Activated CD8-positive, alpha-beta T cell treated with anti-CD3 and anti-CD28 coated beads, Interleukin-2, amount 10 ng/mL, durations not matched to agents 7 days and 5 days (primary cell): ENCODE results near the gene SELENOM. TPM values are rescaled to one million over a fixed set of nuclear protein-coding genes. Genes with fewer than 3 reads are reported as not detected.
"Not testable (repeated sequence)": the region's sequence is repeated elsewhere in the genome, so short reads cannot be mapped to it uniquely, and the experiment has no call there.

Experiments used
- ATAC-seq: fragments of 150-1000 bp; cut with Tn5 transposase; one replicate; pipeline ENCODE4 v1.10.0; 2021; ENCODE audit warnings: moderate library complexity
- CTCF ChIA-PET: fragments of 350-600 bp; sonication (Branson Sonifier 250); formaldehyde crosslinking; loops from one replicate; lab custom pipeline; 2021; ENCODE audit warnings: antibody characterized with exemption; lab: Charles Lee
- POLR2A ChIA-PET: fragments of 350-600 bp; sonication (Branson Sonifier 250); formaldehyde crosslinking; loops from one replicate; lab custom pipeline; 2021; ENCODE audit warnings: antibody characterized with exemption; lab: Charles Lee
- DNase-seq: peaks from one replicate; pipeline ENCODE4 v3.0.0-alpha.2; 2020
- H3K27ac Mint-ChIP-seq: one replicate; pipeline ENCODE4 v1.8.0; 2021; ENCODE audit warnings: mild to moderate bottlenecking, mixed read lengths
- H3K27me3 Mint-ChIP-seq: one replicate; pipeline ENCODE4 v1.8.0; 2021; ENCODE audit warnings: low read depth, mixed read lengths
- H3K36me3 Mint-ChIP-seq: one replicate; pipeline ENCODE4 v1.8.0; 2021; ENCODE audit warnings: low read depth, mixed read lengths
- H3K4me1 Mint-ChIP-seq: one replicate; pipeline ENCODE4 v1.8.0; 2021; ENCODE audit warnings: low read depth, mixed read lengths
- H3K4me3 Mint-ChIP-seq: one replicate; pipeline ENCODE4 v1.8.0; 2021; ENCODE audit warnings: mild to moderate bottlenecking, mixed read lengths
- H3K9me3 Mint-ChIP-seq: one replicate; pipeline ENCODE4 v1.8.0; 2022; ENCODE audit warnings: mixed read lengths; ENCODE audit not compliant: insufficient read depth
- total RNA-seq, 2 experiments: library from RNA; stranded (reverse); gene quantifications; one replicate each; pipeline ENCODE4 v1.2.3, GENCODE V29; 2021

The SELENOM gene
- total RNA-seq, 2 experiments from 2014 or later = 0.76 to 0.87 TPM

- no peaks in the 10 kb centered on the region for H3K9me3 Mint-ChIP-seq
- ChIA-PET POLR2A (interaction anchor here (1.3 to 2.3 kb wide), 2 partner anchors 112 to 157 kb away, joined by 3 to 13 read pairs; partner anchors contain the start of genes MORC2 and TUG1), CTCF (interaction anchor here (0.9 to 5.5 kb wide), 8 partner anchors 27 to 141 kb away, joined by 3 to 30 read pairs (median 3); partner anchors contain the start of genes LIMK2, MORC2 and TUG1)
- H3K27me3 Mint-ChIP-seq = no peaks in the 10 kb centered on the region
- peaks cover 37% of the 10 kb centered on the region for H3K4me1 Mint-ChIP-seq
- H3K27ac Mint-ChIP-seq = peak within 1 kb of the TSS; percentile 86
- peak within 1 kb of the TSS; percentile 88 for H3K4me3 Mint-ChIP-seq
- DNase-seq (peak; percentile 93), ATAC-seq (peak; percentile 77)
- H3K36me3 Mint-ChIP-seq = peaks cover 7% of the 10 kb centered on the region
These were observed 26.3 kb downstream of the SELENOM start, which contains the start of gene SMTN for GRCh38 chr22:31080848-31081649. Gene SMTN, plus strand, starts transcription at chr22:31081318. Its CDS starts 1,941 bp downstream, at chr22:31083259.

DNA sequence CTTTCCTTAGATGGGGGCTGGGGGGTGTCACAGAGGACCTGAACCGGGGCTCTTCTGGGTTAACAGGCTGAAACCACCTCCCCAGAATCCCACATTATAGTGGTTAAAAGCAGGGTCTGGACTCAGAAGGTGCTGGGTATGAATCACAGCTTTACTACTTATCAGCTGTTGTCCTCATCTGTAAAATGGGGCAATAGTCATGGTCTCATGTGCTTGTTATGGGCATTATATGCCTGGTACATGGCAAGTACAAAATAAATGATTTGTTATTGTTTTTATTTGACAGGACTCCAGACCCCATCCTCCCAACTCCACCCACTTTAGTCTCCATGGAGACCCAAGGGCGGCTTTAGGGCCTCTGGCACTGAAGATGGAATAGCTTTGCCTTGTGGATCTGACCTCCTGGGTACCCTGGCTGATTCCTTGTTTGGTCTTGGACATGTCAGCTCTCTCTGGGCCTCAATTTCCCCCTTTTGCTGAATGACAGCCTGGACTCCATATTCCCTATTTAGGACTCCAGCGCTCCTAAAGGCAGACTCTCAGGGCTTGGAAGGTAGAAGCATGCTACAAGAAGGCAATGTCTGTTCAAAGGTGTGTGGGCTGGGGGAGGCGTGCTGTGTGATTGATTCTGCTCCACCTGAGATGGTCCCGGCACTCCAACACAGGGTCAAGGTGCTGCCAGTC is 27.1 kb downstream of the SELENOM start:
- CTCF ChIA-PET = interaction anchor here (0.6 to 5.5 kb wide), 6 partner anchors 28 to 132 kb away, joined by 3 to 30 read pairs (median 3); partner anchors contain the start of genes LIMK2, MORC2 and TUG1
- H3K4me3 Mint-ChIP-seq = peak overlapping the region; percentile 88
- H3K4me1 Mint-ChIP-seq = peaks cover 37% of the 10 kb centered on the region
- H3K36me3 Mint-ChIP-seq = peaks cover 7% of the 10 kb centered on the region
- no peaks in the 10 kb centered on the region for H3K9me3 Mint-ChIP-seq
- POLR2A ChIA-PET = interaction anchor here (1.3 to 2.3 kb wide), 2 partner anchors 111 to 157 kb away, joined by 3 to 13 read pairs; partner anchors contain the start of genes MORC2 and TUG1
- ATAC-seq (no peak), DNase-seq (no peak)
- peak overlapping the region; percentile 86 for H3K27ac Mint-ChIP-seq
- no peaks in the 10 kb centered on the region for H3K27me3 Mint-ChIP-seq

DNA sequence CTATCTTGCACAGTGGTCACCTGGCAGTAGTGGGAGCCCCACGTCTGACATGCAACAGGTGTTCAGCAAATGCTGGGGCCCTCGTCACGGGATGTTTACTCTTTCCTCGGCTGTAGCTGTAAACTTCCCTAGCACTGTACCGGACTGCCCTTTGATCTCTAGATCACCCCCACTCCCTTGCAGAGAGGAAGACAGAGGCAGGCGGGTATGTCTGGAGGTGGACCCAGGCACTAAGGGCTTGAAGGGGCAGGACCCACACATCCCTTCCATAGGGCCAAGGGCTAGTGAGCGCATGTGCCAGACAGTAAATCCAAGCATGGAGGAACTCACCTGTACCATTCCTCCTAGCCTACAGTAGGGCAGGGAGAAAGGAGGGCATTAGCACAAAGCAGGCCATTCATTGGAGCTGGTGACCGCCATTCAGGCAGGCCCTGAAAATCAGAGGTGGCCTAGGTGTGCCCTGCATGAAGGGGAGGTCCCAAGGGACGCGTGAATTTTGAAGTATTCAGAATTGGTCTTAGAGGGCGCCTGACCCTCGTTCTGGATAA is 28.2 kb downstream of the SELENOM start:
- CTCF ChIA-PET = no interaction called here
- Mint-ChIP-seq H3K36me3 (peaks cover 5% of the 10 kb centered on the region), H3K27ac (no peak overlapping the region), H3K4me3 (no peak overlapping the region), H3K4me1 (peaks cover 33% of the 10 kb centered on the region), H3K27me3 (no peaks in the 10 kb centered on the region), H3K9me3 (no peaks in the 10 kb centered on the region)
- ATAC-seq = no peak
- no peak for DNase-seq
- POLR2A ChIA-PET = no interaction called here

- H3K9me3 Mint-ChIP-seq, POLR2A ChIA-PET, H3K27me3 Mint-ChIP-seq, DNase-seq, CTCF ChIA-PET, H3K36me3 Mint-ChIP-seq, ATAC-seq, H3K27ac Mint-ChIP-seq, H3K4me3 Mint-ChIP-seq: not testable (repeated sequence)
- H3K4me1 Mint-ChIP-seq = peaks cover 25% of the 10 kb centered on the region
These were observed 29.0 kb downstream of the SELENOM start for GRCh38 chr22:31078389-31078788.

DNA sequence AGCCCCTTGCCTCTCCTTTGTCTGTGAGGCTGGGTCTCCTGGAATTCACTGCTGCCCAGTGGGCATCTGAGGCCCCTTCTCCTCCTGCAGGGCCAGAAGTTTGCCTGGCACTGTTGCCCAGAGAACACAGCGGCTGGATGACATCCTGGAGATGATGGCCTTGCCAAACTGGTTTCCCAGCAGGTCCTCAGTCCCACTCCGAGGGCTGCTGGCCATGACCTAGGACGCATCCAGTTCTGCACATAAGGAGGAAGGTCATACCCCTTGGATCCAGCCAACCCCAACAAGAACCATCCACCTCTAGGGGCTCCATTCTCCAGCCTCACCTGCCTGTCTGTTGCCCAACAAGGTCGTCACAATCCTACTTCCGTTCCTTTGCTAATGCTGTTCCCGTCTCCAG is 29.7 kb downstream of the SELENOM start:
- H3K36me3 Mint-ChIP-seq = no peaks in the 10 kb centered on the region
- H3K4me3 Mint-ChIP-seq = no peak overlapping the region
- H3K9me3 Mint-ChIP-seq = no peaks in the 10 kb centered on the region
- ATAC-seq (no peak), DNase-seq (no peak)
- CTCF ChIA-PET = no interaction called here
- H3K4me1 Mint-ChIP-seq = peaks cover 18% of the 10 kb centered on the region
- no peak overlapping the region for H3K27ac Mint-ChIP-seq
- POLR2A ChIA-PET = no interaction called here
- H3K27me3 Mint-ChIP-seq = peaks cover 2% of the 10 kb centered on the region

- Mint-ChIP-seq H3K4me1 (peaks cover 4% of the 10 kb centered on the region), H3K27me3 (peaks cover 2% of the 10 kb centered on the region), H3K9me3 (no peaks in the 10 kb centered on the region), H3K27ac (no peak overlapping the region), H3K36me3 (no peaks in the 10 kb centered on the region), H3K4me3 (no peak overlapping the region)
- POLR2A ChIA-PET = no interaction called here
- ATAC-seq (no peak), DNase-seq (no peak)
- CTCF ChIA-PET = no interaction called here
These were observed 31.4 kb downstream of the SELENOM start for GRCh38 chr22:31075961-31076360.

DNA sequence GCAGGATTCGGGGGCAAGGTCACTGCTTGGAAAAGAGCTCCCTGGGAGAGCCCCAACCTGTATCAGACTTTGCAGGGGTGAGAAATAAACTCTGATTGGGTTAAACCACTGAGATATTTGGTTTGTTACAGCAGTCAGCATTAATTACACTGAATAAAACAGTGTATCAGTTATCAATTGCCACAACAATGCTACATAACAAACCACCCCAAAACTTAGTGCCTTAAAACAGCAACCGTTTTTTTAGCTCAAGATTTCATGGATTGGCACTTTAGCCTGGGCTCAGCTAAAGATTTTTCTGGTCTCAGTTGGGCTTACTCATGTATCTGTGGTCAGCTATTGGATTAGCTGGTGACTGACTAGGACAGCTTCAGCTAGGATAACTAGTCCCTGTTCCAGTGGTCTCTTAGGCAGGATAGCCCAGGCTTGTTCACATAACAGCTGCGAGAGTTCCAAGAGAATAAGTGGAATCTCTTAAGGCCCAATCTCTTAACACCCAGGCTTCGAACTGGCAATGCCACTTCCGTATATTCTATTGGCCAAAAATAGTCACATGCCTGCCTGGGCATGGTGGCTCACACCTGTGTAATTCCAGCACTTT is 33.7 kb downstream of the SELENOM start:
- DNase-seq, H3K36me3 Mint-ChIP-seq, H3K9me3 Mint-ChIP-seq, H3K4me1 Mint-ChIP-seq, H3K27ac Mint-ChIP-seq, POLR2A ChIA-PET, H3K4me3 Mint-ChIP-seq, H3K27me3 Mint-ChIP-seq, ATAC-seq: not testable (repeated sequence)
- CTCF ChIA-PET = interaction anchor here (0.8 kb wide), 1 partner anchor 11 kb away, joined by 3 read pairs; no protein-coding TSS in a partner anchor

DNA sequence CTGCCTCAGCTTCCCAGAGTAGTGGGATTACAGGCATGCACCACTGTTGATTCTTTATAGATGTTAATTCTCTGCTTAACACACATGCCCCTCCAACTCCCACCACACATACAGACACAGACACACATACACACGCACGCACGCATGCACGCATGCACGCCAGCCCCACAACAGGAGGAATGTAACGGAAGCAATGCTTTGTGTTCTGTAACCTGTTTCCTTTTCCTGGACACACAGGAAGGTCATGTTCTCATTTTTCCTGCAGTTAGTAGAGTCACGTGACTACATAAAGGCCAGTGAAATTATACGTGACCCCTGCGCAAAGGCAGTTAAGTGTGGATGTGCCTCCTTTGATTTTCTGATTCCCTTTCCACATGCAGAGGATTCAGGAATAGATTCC is 34.2 kb downstream of the SELENOM start:
- H3K4me3 Mint-ChIP-seq, ATAC-seq, H3K36me3 Mint-ChIP-seq, H3K27me3 Mint-ChIP-seq, H3K4me1 Mint-ChIP-seq, DNase-seq, H3K27ac Mint-ChIP-seq, H3K9me3 Mint-ChIP-seq, POLR2A ChIA-PET: not testable (repeated sequence)
- CTCF ChIA-PET = interaction anchor here (0.8 kb wide), 1 partner anchor 11 kb away, joined by 3 read pairs; no protein-coding TSS in a partner anchor

GRCh38 chr22:31069691-31070314 is 37.6 kb downstream of the SELENOM start:
- H3K36me3 Mint-ChIP-seq, H3K4me1 Mint-ChIP-seq, DNase-seq, H3K27me3 Mint-ChIP-seq, POLR2A ChIA-PET, H3K4me3 Mint-ChIP-seq, ATAC-seq, CTCF ChIA-PET, H3K9me3 Mint-ChIP-seq, H3K27ac Mint-ChIP-seq: not testable (repeated sequence)

GRCh38 chr22:31068970-31069369 is 38.4 kb downstream of the SELENOM start:
- no peak overlapping the region for H3K27ac Mint-ChIP-seq
- no peaks in the 10 kb centered on the region for H3K9me3 Mint-ChIP-seq
- ATAC-seq (no peak), DNase-seq (no peak)
- H3K36me3 Mint-ChIP-seq = peaks cover under 1% of the 10 kb centered on the region
- ChIA-PET POLR2A (no interaction called here), CTCF (no interaction called here)
- no peaks in the 10 kb centered on the region for H3K4me1 Mint-ChIP-seq
- H3K4me3 Mint-ChIP-seq = no peak overlapping the region
- H3K27me3 Mint-ChIP-seq = peaks cover 2% of the 10 kb centered on the region

GRCh38 chr22:31064369-31064768 is 43.0 kb downstream of the SELENOM start:
- Mint-ChIP-seq H3K27ac (no peak overlapping the region), H3K9me3 (no peaks in the 10 kb centered on the region), H3K4me3 (no peak overlapping the region), H3K36me3 (peaks cover 3% of the 10 kb centered on the region), H3K27me3 (no peaks in the 10 kb centered on the region), H3K4me1 (no peaks in the 10 kb centered on the region)
- no peak for ATAC-seq
- ChIA-PET CTCF (interaction anchor here (0.9 kb wide), 1 partner anchor 20 kb away, joined by 3 read pairs; no protein-coding TSS in a partner anchor), POLR2A (no interaction called here)
- DNase-seq = no peak
